Smooth muscle cell (in vitro differentiated cells): ENCODE measurements around the gene RREB1. TPM values are rescaled to one million over a fixed set of nuclear protein-coding genes. Genes with fewer than 3 reads are reported as not detected.

Source experiments
- DNase-seq: peaks from one replicate; lab custom pipeline; 2025; ENCODE audit not compliant: unreplicated experiment; lab: John Stamatoyannopoulos, UW
- H2AFZ ChIP-seq: fragments of 200-600 bp; sonication (generic); 2 replicates; pipeline ENCODE4 v1.6.0; 2016; ENCODE audit warnings: antibody characterized with exemption, low read depth, mild to moderate bottlenecking
- H3F3A ChIP-seq: fragments of 200-600 bp; sonication (generic); 2 replicates; pipeline ENCODE4 v1.6.0; 2017; ENCODE audit warnings: antibody characterized with exemption, low read depth
- H3K27ac ChIP-seq: fragments of 200-600 bp; sonication (generic); 2 replicates; pipeline ENCODE4 v1.5.1; 2016; ENCODE audit warnings: low read depth, mild to moderate bottlenecking
- H3K27me3 ChIP-seq: fragments of 200-600 bp; sonication (generic); 2 replicates; pipeline ENCODE4 v1.6.1; 2016; ENCODE audit warnings: low read depth, mild to moderate bottlenecking
- H3K36me3 ChIP-seq: fragments of 200-600 bp; sonication (generic); 2 replicates; pipeline ENCODE4 v1.5.1; 2016; ENCODE audit warnings: low read depth
- H3K4me1 ChIP-seq: fragments of 200-600 bp; sonication (generic); 2 replicates; pipeline ENCODE4 v1.5.1; 2016; ENCODE audit warnings: low read depth
- H3K4me2 ChIP-seq: fragments of 200-600 bp; sonication (generic); 2 replicates; pipeline ENCODE4 v1.6.0; 2016; ENCODE audit warnings: mild to moderate bottlenecking
- H3K4me3 ChIP-seq: fragments of 200-600 bp; sonication (generic); 2 replicates; pipeline ENCODE4 v1.5.1; 2016; ENCODE audit warnings: mild to moderate bottlenecking
- H3K79me2 ChIP-seq: fragments of 200-600 bp; sonication (generic); 2 replicates; pipeline ENCODE4 v1.6.0; 2016; ENCODE audit warnings: low read depth, mild to moderate bottlenecking
- H3K9ac ChIP-seq: fragments of 200-600 bp; sonication (generic); 2 replicates; pipeline ENCODE4 v1.6.0; 2016; ENCODE audit warnings: low read depth
- H3K9me3 ChIP-seq: fragments of 200-600 bp; sonication (generic); replicated peaks from 2 replicates; pipeline ENCODE4 v1.5.1; 2016; ENCODE audit warnings: low read depth
- H4K20me1 ChIP-seq: fragments of 200-600 bp; sonication (generic); 2 replicates; pipeline ENCODE4 v1.6.0; 2016; ENCODE audit warnings: low read depth
- CTCF ChIP-seq: fragments of 200-600 bp; sonication (generic); IDR thresholded peaks from 2 replicates; pipeline ENCODE4 v1.5.1; 2017; ENCODE audit warnings: borderline replicate concordance, mild to moderate bottlenecking, antibody characterized with exemption; ENCODE audit not compliant: insufficient read depth, poor library complexity, severe bottlenecking
- WGBS: methylation state at CpG from one replicate; pipeline ENCODE4 v1.1.7; 2016; ENCODE audit warnings: low lambda C conversion rate; 5-methylcytosine and 5-hydroxymethylcytosine counted together
- polyA plus RNA-seq: library from polyadenylated mRNA; unstranded; fragments of >200 nt; fragmentation: Nextera tagmentation; extraction: Ambion mirVana; gene quantifications from 2 replicates; pipeline ENCODE4 v1.2.1, GENCODE V29; 2016
- total RNA-seq: library from RNA; depleted of rRNA; stranded (reverse); fragments of >200 nt; gene quantifications from 2 replicates; pipeline ENCODE4 v1.2.3, GENCODE V29; 2014

Gene RREB1
- total and polyA plus RNA-seq, 2 experiments from 2014 or later = 13.2 to 26.1 TPM

- Histone ChIP-seq H3K4me2 (no peak overlapping the region), H3K27ac (no peak overlapping the region), H3K9ac (no peak overlapping the region), H3K4me1 (no peaks in the 10 kb centered on the region), H3K4me3 (no peak overlapping the region), H3F3A (no peaks in the 10 kb centered on the region), H2AFZ (no peak overlapping the region), H3K9me3 (no peaks in the 10 kb centered on the region), H3K27me3 (no peaks in the 10 kb centered on the region), H3K79me2 (no peaks in the 10 kb centered on the region), H3K36me3 (no peaks in the 10 kb centered on the region), H4K20me1 (no peaks in the 10 kb centered on the region)
- DNase-seq = no peak
- WGBS = 97% methylated on average over 7 of the region's 8 CpGs
- TF ChIP-seq CTCF = no peak
Measured at GRCh38 chr6:7267071-7267465, 159.3 kb downstream of the RREB1 start.

GRCh38 chr6:7267466-7268091, 159.8 kb downstream of the RREB1 start:
- Histone ChIP-seq H3K27ac (peak overlapping the region; percentile 24), H3K4me3 (no peak overlapping the region), H3K9me3 (no peaks in the 10 kb centered on the region), H3K9ac (no peak overlapping the region), H3K27me3 (no peaks in the 10 kb centered on the region), H2AFZ (no peak overlapping the region), H3K36me3 (no peaks in the 10 kb centered on the region), H3K4me1 (no peaks in the 10 kb centered on the region), H3K79me2 (no peaks in the 10 kb centered on the region), H4K20me1 (no peaks in the 10 kb centered on the region), H3F3A (no peaks in the 10 kb centered on the region), H3K4me2 (peak overlapping the region; percentile 36)
- peak; percentile 24 for DNase-seq
- no peak for TF ChIP-seq CTCF
- WGBS = 66% methylated on average over 13 of the region's 13 CpGs

- TF ChIP-seq CTCF = no peak
- Histone ChIP-seq H3K9ac (no peak overlapping the region), H3K4me2 (no peak overlapping the region), H2AFZ (no peak overlapping the region), H4K20me1 (no peaks in the 10 kb centered on the region), H3K27ac (no peak overlapping the region), H3K4me1 (no peaks in the 10 kb centered on the region), H3K79me2 (no peaks in the 10 kb centered on the region), H3F3A (no peaks in the 10 kb centered on the region), H3K36me3 (no peaks in the 10 kb centered on the region), H3K27me3 (no peaks in the 10 kb centered on the region), H3K4me3 (no peak overlapping the region), H3K9me3 (no peaks in the 10 kb centered on the region)
- no peak for DNase-seq
- WGBS = 95% methylated on average over 20 of the region's 20 CpGs
Measured at GRCh38 chr6:7268362-7268761, 160.6 kb downstream of the RREB1 start.
